GM18508 (cell line): Measurements from ENCODE around the gene CLEC4M.

Experiments
- ATAC-seq: cut with Tn5 transposase; IDR thresholded peaks from one replicate; pipeline ENCODE4 v1.9.1; 2021; ENCODE audit warnings: moderate number of reproducible peaks; ENCODE audit not compliant: insufficient read depth, unreplicated experiment

The CLEC4M gene

DNA sequence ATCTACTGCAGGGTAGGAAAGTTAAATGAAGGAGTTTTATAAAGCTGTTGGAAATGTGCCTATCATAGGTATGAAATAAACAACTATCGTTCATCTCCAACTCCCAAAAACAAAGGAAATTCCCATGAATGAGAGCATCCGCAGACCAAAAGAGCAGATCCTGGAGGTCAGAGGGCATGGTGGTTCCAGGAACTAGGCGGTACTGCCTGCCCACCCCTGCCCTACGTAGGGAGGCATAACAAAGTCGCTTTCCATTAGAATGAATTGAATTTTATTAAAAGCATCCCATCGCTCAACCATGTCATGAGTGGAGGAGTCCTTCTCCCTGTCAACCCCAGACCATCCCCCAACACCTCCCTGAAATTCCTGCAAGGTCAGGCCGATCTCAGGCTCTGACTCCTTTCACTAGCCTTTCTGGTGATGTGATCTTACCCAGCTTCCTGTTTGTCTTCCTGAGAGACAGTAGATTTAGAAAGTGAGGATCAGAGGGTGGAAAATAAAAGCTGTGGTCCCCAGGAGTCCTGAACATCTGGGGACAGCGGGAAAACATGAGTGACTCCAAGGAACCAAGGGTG is at the start of gene CLEC4M:
TSS of gene CLEC4M (plus strand) at position 525 of the 575 bp plus-strand sequence. CDS start at position 549, 24 bp downstream.
- no peak for ATAC-seq

DNA sequence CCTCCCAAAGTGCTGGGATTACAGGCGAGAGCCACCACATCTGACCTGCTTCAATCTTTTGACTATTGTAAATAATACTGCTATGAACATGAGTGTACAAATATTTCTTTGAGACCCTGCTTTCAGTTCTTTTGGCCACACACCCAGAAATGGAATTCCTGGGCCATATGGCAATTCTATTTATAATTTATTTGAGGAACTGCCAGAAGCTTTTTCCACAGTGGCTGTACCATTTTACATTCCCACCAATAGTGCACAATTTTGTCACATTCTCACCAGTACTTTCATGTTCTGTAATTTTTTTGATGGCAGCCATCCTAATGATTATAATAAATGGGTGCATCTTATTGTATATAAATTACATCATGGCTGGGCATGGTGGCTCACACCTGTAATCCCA is 47.4 kb upstream of the CLEC4M start:
- no peak for ATAC-seq

DNA sequence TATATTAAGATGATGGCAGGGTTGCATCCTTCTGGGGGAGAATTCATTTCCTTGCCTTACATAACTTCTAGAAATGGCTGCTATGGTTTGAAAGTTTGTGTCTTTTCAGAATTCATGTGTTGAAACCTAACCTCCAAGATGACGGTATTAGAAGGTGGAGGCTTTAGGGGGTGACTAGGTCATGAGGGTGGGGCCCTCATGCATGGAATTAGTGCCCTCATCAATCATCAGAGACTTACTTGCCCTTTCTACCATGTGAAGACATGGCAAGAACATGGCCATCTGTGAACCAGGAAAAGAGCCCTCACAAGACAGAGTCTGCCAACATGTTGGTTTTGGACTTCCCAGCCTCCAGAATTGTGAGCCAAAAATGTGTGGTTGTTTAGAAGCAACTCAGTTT is 46.3 kb upstream of the CLEC4M start:
- ATAC-seq: no peak

- no peak for ATAC-seq
Observed at GRCh38 chr19:7718668-7719067, 44.4 kb upstream of the CLEC4M start.

GRCh38 chr19:7720351-7720750 is 42.7 kb upstream of the CLEC4M start:
- no peak for ATAC-seq

DNA sequence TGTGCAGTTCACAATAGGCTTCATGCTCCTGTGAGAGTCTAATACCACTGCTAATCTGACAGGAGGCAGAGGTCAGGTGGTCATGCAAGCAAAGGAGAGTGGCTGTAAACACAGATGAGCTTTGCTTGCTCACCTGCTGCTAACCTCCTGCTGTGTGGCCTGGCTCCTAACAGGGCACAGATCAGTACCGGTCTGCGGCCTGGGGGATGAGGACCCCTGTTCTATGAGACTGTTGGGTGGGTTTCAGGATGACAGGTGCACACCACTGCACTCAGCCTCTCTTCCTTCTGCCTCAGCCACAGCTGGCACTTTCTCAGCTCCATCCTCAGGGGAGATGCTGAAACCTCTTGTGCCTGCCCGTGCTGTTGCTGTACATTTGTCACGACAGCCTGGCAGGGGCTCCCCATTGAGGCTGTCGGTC is 40.8 kb upstream of the CLEC4M start:
- no peak for ATAC-seq

- no peak for ATAC-seq
Observed at GRCh38 chr19:7725791-7726190, 37.3 kb upstream of the CLEC4M start.

GRCh38 chr19:7729211-7729610 is 33.8 kb upstream of the CLEC4M start:
- no peak for ATAC-seq

GRCh38 chr19:7729831-7730285 is 33.2 kb upstream of the CLEC4M start:
- ATAC-seq: no peak

DNA sequence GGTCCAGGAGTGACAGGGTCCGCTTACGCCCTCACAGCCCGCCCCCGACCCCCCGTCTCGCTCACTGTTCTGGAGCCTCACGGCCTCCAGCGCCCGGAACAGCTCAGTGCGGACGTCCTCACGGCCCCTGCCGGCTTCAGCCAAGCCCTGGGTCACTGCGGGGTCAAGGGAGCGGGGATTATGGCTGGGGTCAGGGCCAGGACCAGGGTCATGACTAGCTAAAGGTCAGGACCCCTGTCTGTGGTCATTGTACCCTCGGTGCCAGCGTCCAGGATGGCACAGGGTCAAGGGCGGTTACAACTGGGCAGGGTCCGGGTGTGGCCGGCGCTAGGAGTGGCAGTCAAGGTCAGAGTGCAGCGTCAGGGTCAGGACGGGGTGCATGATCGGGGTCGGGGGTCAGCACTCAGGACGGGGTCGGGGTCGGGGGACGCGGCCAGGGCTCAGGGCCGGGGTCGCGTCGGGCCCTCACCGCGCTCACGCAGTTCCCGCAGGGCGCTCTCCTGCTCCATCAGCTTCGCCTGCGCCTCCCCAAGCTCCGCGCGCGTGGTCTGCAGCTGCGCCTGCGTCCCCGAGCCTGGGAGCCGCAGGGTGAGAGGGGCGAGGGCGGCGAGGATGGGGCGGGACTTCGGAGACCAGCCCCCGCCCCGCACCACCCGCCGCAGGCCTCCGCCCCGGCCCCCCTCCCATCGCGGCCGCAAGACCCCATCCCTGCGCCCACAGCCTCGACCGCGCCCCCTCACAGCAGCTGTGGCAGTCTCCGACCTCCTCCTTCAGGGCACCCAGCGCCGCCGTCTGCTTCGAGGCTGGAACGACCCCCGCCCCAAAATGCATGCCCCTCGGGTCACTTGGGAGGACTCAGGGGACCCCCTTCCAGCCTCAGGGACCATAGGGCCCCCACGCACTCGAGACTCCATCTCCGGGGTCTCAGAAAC is 32.5 kb upstream of the CLEC4M start:
- no peak for ATAC-seq

DNA sequence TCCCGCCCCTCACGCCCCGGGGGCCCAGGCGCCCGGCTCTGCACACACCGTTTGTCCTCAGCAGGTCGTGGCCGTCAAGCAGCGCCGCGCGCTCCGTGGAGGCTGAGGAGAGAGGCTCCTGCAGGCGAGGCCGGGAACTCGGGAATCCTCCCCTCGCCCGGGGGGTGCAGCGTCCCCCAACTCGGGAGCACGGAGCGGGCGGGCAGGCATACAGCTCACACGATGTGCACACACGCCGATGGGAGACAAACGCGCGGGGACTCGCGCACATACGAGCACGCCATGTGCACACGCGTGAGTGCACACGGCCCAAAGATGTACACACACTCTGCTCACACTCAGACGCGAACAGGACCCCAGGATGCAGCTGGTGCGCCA is 31.8 kb upstream of the CLEC4M start:
- no peak for ATAC-seq

GRCh38 chr19:7731615-7732014 is 31.4 kb upstream of the CLEC4M start:
- ATAC-seq: no peak

GRCh38 chr19:7732045-7732444 is 31.0 kb upstream of the CLEC4M start, which contains the start of gene CLEC4G:
CLEC4G (minus strand) TSS chr19:7732110; CDS start chr19:7732102, 8 bp downstream.
- no peak for ATAC-seq

GRCh38 chr19:7733376-7733775 is 29.7 kb upstream of the CLEC4M start:
- no peak for ATAC-seq

GRCh38 chr19:7734220-7735203 is 28.5 kb upstream of the CLEC4M start:
- no peak for ATAC-seq

DNA sequence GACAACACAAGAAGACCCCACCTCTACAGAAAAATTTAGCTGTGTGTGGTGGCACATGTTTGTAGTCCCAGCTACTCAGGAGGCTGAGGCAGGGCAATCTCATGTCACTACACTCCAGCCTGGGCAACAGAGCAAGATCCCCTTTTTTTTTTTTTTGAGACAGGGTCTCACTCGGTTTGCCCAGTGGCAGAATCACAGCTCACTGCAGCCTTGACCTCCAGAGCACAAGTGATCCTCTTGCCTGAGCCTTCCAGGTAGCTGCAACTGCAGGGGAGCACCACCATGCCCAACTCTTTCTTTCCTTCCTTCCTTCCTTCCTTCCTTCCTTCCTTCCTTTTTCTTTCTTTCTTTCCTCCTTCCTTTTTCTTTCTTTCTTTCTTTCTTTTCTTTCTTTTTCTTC is 26.9 kb upstream of the CLEC4M start:
- ATAC-seq: no peak

DNA sequence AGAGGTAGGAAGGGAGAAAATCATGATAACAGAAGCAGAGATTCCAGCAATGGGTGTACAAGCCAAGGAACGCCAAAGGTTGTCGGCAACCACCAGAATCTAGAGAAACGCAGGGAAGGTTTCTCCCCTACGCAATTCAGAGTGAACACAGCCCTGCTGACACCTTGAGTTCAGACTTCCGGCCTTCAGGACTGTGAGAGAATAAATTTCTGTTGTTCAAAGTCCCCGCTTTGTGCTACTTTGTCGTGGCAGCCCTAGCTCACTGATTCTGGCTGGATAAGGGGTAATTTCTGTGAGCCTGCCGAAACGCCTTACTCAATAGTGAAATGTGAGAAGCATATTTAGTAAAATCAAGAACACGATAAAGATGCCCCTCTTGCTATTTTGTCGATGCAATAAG is 25.8 kb upstream of the CLEC4M start:
- ATAC-seq: no peak

- no peak for ATAC-seq
Observed at GRCh38 chr19:7738023-7738422, 25.0 kb upstream of the CLEC4M start.

GRCh38 chr19:7739211-7739755 is 23.8 kb upstream of the CLEC4M start:
- no peak for ATAC-seq
